ENCODE data around the gene TXNDC17. TPM values are rescaled to one million over a fixed set of nuclear protein-coding genes. Genes with fewer than 3 reads are reported as not detected.

Gene TXNDC17
- total RNA-seq, 4 donors from 2014 or later = 2.8 to 108 (median 51.5) TPM

GRCh38 chr17:6671431-6671830, 30.6 kb downstream of the TXNDC17 start:
- no peak for TF ChIP-seq POLR2A (IDR thresholded peaks at IDR 0.05)
- TF ChIP-seq, protein P1, sequence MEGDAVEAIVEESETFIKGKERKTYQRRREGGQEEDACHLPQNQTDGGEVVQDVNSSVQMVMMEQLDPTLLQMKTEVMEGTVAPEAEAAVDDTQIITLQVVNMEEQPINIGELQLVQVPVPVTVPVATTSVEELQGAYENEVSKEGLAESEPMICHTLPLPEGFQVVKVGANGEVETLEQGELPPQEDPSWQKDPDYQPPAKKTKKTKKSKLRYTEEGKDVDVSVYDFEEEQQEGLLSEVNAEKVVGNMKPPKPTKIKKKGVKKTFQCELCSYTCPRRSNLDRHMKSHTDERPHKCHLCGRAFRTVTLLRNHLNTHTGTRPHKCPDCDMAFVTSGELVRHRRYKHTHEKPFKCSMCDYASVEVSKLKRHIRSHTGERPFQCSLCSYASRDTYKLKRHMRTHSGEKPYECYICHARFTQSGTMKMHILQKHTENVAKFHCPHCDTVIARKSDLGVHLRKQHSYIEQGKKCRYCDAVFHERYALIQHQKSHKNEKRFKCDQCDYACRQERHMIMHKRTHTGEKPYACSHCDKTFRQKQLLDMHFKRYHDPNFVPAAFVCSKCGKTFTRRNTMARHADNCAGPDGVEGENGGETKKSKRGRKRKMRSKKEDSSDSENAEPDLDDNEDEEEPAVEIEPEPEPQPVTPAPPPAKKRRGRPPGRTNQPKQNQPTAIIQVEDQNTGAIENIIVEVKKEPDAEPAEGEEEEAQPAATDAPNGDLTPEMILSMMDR (IDR thresholded peaks at IDR 0.05) = no peak
- intact Hi-C loops (cut with DNase I; ENCODE audit: low total_unique reads) = no loop called here

GRCh38 chr17:6674586-6674985, 33.7 kb downstream of the TXNDC17 start:
- no peak for DNase-seq
- Histone ChIP-seq H3K27me3 (peaks cover 0 to 4% of the 10 kb centered on the region in 2 donors), H3K9me3 (no peaks in the 10 kb centered on the region), H3K4me1 (no peaks in the 10 kb centered on the region), H3K27ac (no peak overlapping the region), H3K36me3 (no peaks in the 10 kb centered on the region), H3K4me3 (no peak overlapping the region)
- TF ChIP-seq, protein P1 (IDR thresholded peaks at IDR 0.05) = no peak
- no peak for TF ChIP-seq POLR2A (IDR thresholded peaks at IDR 0.05)
- intact Hi-C loops (cut with DNase I; ENCODE audit: low total_unique reads) = no loop called here

More at GRCh38 chr17:6671431-6671830, 30.6 kb downstream of the TXNDC17 start:
- no peaks in the 10 kb centered on the region for H3K9me3 ChIP-seq
- no peaks in the 10 kb centered on the region for H3K27me3 ChIP-seq
- H3K4me1 ChIP-seq = no peaks in the 10 kb centered on the region
- H3K4me3 ChIP-seq = no peak overlapping the region
- no peak for DNase-seq
- H3K27ac ChIP-seq = no peak overlapping the region
- no peaks in the 10 kb centered on the region for H3K36me3 ChIP-seq

GRCh38 chr17:6675201-6675825, 34.5 kb downstream of the TXNDC17 start:
- intact Hi-C loops (cut with DNase I; ENCODE audit: low total_unique reads) = no loop called here
- TF ChIP-seq POLR2A (IDR thresholded peaks at IDR 0.05) = no peak
- TF ChIP-seq, protein P1 (IDR thresholded peaks at IDR 0.05) = no peak

DNA sequence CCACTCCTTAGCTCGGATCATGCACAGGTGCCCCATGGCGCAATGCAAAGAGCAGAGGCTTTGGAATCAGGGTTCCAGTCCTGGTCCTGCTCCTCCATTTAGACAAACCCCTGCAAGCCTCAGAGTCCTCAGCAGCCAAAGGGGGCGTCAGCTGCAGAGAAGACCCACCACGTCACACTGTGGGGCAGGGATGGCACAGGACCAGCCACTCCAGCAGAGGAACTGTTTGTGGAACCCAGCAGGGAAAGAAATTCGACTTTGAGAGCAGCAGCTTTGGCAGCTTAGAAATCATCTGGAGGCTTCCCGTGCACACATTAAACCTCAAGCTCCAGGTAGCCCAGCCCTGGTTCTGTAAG, 35.9 kb downstream of the TXNDC17 start:
- no peak for DNase-seq
- H3K27me3 ChIP-seq = peaks cover 0 to 4% of the 10 kb centered on the region in 2 donors
- no peak overlapping the region for H3K27ac ChIP-seq
- no peak for TF ChIP-seq POLR2A (IDR thresholded peaks at IDR 0.05)
- TF ChIP-seq, protein P1 (IDR thresholded peaks at IDR 0.05) = no peak
- no peaks in the 10 kb centered on the region for H3K9me3 ChIP-seq
- no peak overlapping the region for H3K4me3 ChIP-seq
- H3K36me3 ChIP-seq = no peaks in the 10 kb centered on the region
- intact Hi-C loops (cut with DNase I; ENCODE audit: low total_unique reads) = no loop called here
- no peaks in the 10 kb centered on the region for H3K4me1 ChIP-seq

More at GRCh38 chr17:6675201-6675825, 34.5 kb downstream of the TXNDC17 start:
- Histone ChIP-seq H3K27ac (no peak overlapping the region), H3K4me3 (no peak overlapping the region), H3K4me1 (no peaks in the 10 kb centered on the region), H3K27me3 (peaks cover 0 to 4% of the 10 kb centered on the region in 2 donors), H3K9me3 (no peaks in the 10 kb centered on the region), H3K36me3 (no peaks in the 10 kb centered on the region)
- DNase-seq = no peak

- no peaks in the 10 kb centered on the region for H3K9me3 ChIP-seq
- no peak for DNase-seq
- no peak overlapping the region for H3K27ac ChIP-seq
- H3K4me3 ChIP-seq = no peak overlapping the region
- H3K36me3 ChIP-seq = no peaks in the 10 kb centered on the region
- H3K4me1 ChIP-seq = no peaks in the 10 kb centered on the region
- intact Hi-C loops (cut with DNase I; ENCODE audit: low total_unique reads) = no loop called here
- TF ChIP-seq POLR2A (IDR thresholded peaks at IDR 0.05) = no peak
- TF ChIP-seq, protein P1 (IDR thresholded peaks at IDR 0.05) = no peak
- peaks cover 0 to 4% of the 10 kb centered on the region in 2 donors for H3K27me3 ChIP-seq
These were observed 36.4 kb downstream of the TXNDC17 start for GRCh38 chr17:6677158-6677831.

Measured in uterus (tissue), 4 donors.